ENCODE measurements around the gene PPARA.

- TF ChIP-seq CTCF (IDR thresholded peaks at IDR 0.05; ENCODE audit: insufficient read depth, low read length) (no peak), POLR2AphosphoS5 (IDR thresholded peaks at IDR 0.05; ENCODE audit: low read depth) (no peak), REST (IDR thresholded peaks at IDR 0.05; ENCODE audit: insufficient replicate concordance, low read depth) (no peak)
Measured at GRCh38 chr22:46240907-46241306, 90.6 kb downstream of the PPARA start.
